H1 (cell line): Measurements from ENCODE around the gene MACC1. TPM values are rescaled to one million over a fixed set of nuclear protein-coding genes. Genes with fewer than 3 reads are reported as not detected.

Experiments
- CTCF ChIA-PET: fragments of 300-600 bp; sonication (Branson Sonifier 250); formaldehyde crosslinking; loops from one replicate; lab custom pipeline; 2021; ENCODE audit not compliant: partially characterized antibody; lab: Charles Lee
- POLR2A ChIA-PET: fragments of 300-600 bp; sonication (Branson Sonifier 250); formaldehyde crosslinking; loops from one replicate; lab custom pipeline; 2021; ENCODE audit warnings: inconsistent platforms; ENCODE audit not compliant: partially characterized antibody; lab: Charles Lee
- DNase-seq, 2 experiments: peaks; one replicate each; pipeline versions ENCODE4 v3.0.0 to v3.0.0-alpha.2; 2010 to 2022; ENCODE audit warnings: low spot score in 2 of 2, low read depth in 1 of 2, mixed read lengths in 1 of 2
- FAIRE-seq: peaks from 2 replicates; lab custom pipeline; 2011; peaks lifted over from hg19 to GRCh38; lab: Jason Lieb, UNC
- H2AFZ ChIP-seq: 2 replicates; pipeline ENCODE4 v1.8.1; 2012; ENCODE audit warnings: low read length, inconsistent platforms
- H2AK5ac ChIP-seq: 2 replicates; pipeline ENCODE4 v1.6.1; 2013; ENCODE audit warnings: low read depth, low read length
- H2BK120ac ChIP-seq: replicated peaks from 2 replicates; pipeline ENCODE3; 2013; ENCODE audit warnings: low read depth, low read length, inconsistent platforms
- H2BK12ac ChIP-seq: 2 replicates; pipeline ENCODE4 v1.6.1; 2013; ENCODE audit warnings: low read depth, low read length
- H2BK15ac ChIP-seq: 2 replicates; pipeline ENCODE4 v1.6.1; 2013; ENCODE audit warnings: low read length
- H2BK20ac ChIP-seq: 2 replicates; pipeline ENCODE4 v1.6.1; 2013; ENCODE audit warnings: low read length
- H2BK5ac ChIP-seq: 2 replicates; pipeline ENCODE4 v1.6.1; 2013; ENCODE audit warnings: low read depth, low read length
- H3K14ac ChIP-seq: 2 replicates; pipeline ENCODE4 v1.6.1; 2013; ENCODE audit warnings: inconsistent platforms; ENCODE audit not compliant: insufficient read length
- H3K18ac ChIP-seq: 2 replicates; pipeline ENCODE4 v1.6.1; 2013; ENCODE audit warnings: low read length; ENCODE audit errors: extremely low read depth
- H3K23ac ChIP-seq: 2 replicates; pipeline ENCODE4 v1.6.1; 2013; ENCODE audit warnings: inconsistent platforms; ENCODE audit not compliant: insufficient read length
- H3K23me2 ChIP-seq: 2 replicates; pipeline ENCODE4 v1.6.1; 2013; ENCODE audit warnings: low read depth, low read length
- H3K27ac ChIP-seq: 2 replicates; pipeline ENCODE4 v1.6.1; 2011; ENCODE audit warnings: low read depth, low read length, inconsistent platforms
- H3K27me3 ChIP-seq, 4 experiments: replicated peaks in 1 of 4; 1 replicate in 1 of 4; 2 replicates in 3 of 4; pipeline versions ENCODE4 v1.6.1 to v1.8.1; 2011 to 2013; ENCODE audit warnings: low read length in 3 of 4, mild to moderate bottlenecking in 3 of 4, inconsistent platforms in 2 of 4, mixed read lengths in 2 of 4, moderate library complexity in 1 of 4; ENCODE audit not compliant: control insufficient read depth in 3 of 4, insufficient read depth in 3 of 4; ENCODE audit errors: extremely low read depth in 1 of 4
- H3K36me3 ChIP-seq, 4 experiments: 2 replicates each; pipeline versions ENCODE4 v1.6.1 to v1.8.1; 2011 to 2013; ENCODE audit warnings: mild to moderate bottlenecking in 4 of 4, low read length in 3 of 4, moderate library complexity in 2 of 4, control low read depth in 1 of 4, inconsistent platforms in 1 of 4; ENCODE audit not compliant: insufficient read depth in 4 of 4, control insufficient read depth in 2 of 4
- H3K4ac ChIP-seq: replicated peaks from 2 replicates; pipeline ENCODE3; 2013; ENCODE audit warnings: low read length, low read depth, mixed read lengths, inconsistent platforms; ENCODE audit not compliant: insufficient read length
- H3K4me1 ChIP-seq, 4 experiments: replicated peaks in 1 of 4; 1 replicate in 1 of 4; 2 replicates in 3 of 4; pipeline versions ENCODE4 v1.6.1 to v1.8.1; 2011 to 2013; ENCODE audit warnings: low read length in 3 of 4, inconsistent platforms in 2 of 4, mixed read lengths in 1 of 4; ENCODE audit not compliant: insufficient read depth in 4 of 4, control insufficient read depth in 3 of 4
- H3K4me2 ChIP-seq, 2 experiments: 2 replicates each; pipeline versions ENCODE4 v1.6.1 to v1.8.1; 2011 to 2013; ENCODE audit warnings: low read depth in 2 of 2, low read length in 2 of 2, control low read depth in 1 of 2, inconsistent platforms in 1 of 2, mild to moderate bottlenecking in 1 of 2; ENCODE audit not compliant: insufficient read depth in 1 of 2
- H3K4me3 ChIP-seq, 4 experiments: fragments of 200-600, 300-600 bp in 1 of 4; sonication (generic), shearing (Covaris generic), sonication (Bioruptor Twin) in 1 of 4; 2 replicates each; pipeline versions ENCODE4 v1.5.1 to v1.8.1; 2011 to 2016; ENCODE audit warnings: low read length in 4 of 4, low read depth in 3 of 4, control low read depth in 2 of 4, inconsistent platforms in 2 of 4, mild to moderate bottlenecking in 2 of 4, mixed read lengths in 1 of 4, moderate library complexity in 1 of 4; ENCODE audit not compliant: insufficient read depth in 2 of 4; ENCODE audit errors: extremely low read depth in 1 of 4
- H3K56ac ChIP-seq: replicated peaks from 2 replicates; pipeline ENCODE3; 2013; ENCODE audit warnings: low read depth, mild to moderate bottlenecking, mixed read lengths, low read length, inconsistent platforms; ENCODE audit not compliant: insufficient read length
- H3K79me1 ChIP-seq: 2 replicates; pipeline ENCODE4 v1.6.1; 2013; ENCODE audit warnings: low read depth, low read length, control low read depth
- H3K79me2 ChIP-seq, 2 experiments: 2 replicates each; pipeline versions ENCODE4 v1.6.1 to v1.8.1; 2012 to 2013; ENCODE audit warnings: low read length in 2 of 2, mild to moderate bottlenecking in 2 of 2, inconsistent platforms in 1 of 2; ENCODE audit not compliant: insufficient read depth in 2 of 2, control insufficient read depth in 1 of 2
- H3K9ac ChIP-seq, 4 experiments: replicated peaks in 1 of 4; 1 replicate in 1 of 4; 2 replicates in 3 of 4; pipeline versions ENCODE4 v1.6.1 to v1.8.1; 2011 to 2013; ENCODE audit warnings: low read depth in 3 of 4, low read length in 3 of 4, control low read depth in 2 of 4, mild to moderate bottlenecking in 2 of 4, moderate library complexity in 2 of 4, inconsistent platforms in 1 of 4; ENCODE audit errors: extremely low read depth in 1 of 4
- H3K9me3 ChIP-seq, 2 experiments: 2 replicates each; pipeline versions ENCODE4 v1.6.1 to v1.8.1; 2012 to 2013; ENCODE audit warnings: mild to moderate bottlenecking in 2 of 2, moderate library complexity in 2 of 2, control low read depth in 1 of 2, inconsistent platforms in 1 of 2, low read depth in 1 of 2, low read length in 1 of 2, mixed read lengths in 1 of 2; ENCODE audit not compliant: insufficient read depth in 2 of 2
- H4K20me1 ChIP-seq, 2 experiments: replicated peaks in 1 of 2; 2 replicates each; pipeline versions ENCODE3 to v1.8.1; 2011 to 2013; ENCODE audit warnings: inconsistent platforms in 2 of 2, low read length in 2 of 2, mild to moderate bottlenecking in 1 of 2; ENCODE audit not compliant: insufficient read depth in 2 of 2, control insufficient read depth in 1 of 2
- H4K5ac ChIP-seq: 2 replicates; pipeline ENCODE4 v1.6.1; 2013; ENCODE audit warnings: low read length, low read depth, mixed read lengths, inconsistent platforms; ENCODE audit not compliant: insufficient read length
- H4K8ac ChIP-seq: 2 replicates; pipeline ENCODE4 v1.8.0; 2013; ENCODE audit warnings: mild to moderate bottlenecking, moderate library complexity, low read length, inconsistent platforms; ENCODE audit not compliant: insufficient read depth; ENCODE audit errors: extremely low read depth
- H4K91ac ChIP-seq: replicated peaks from 2 replicates; pipeline ENCODE3; 2013; ENCODE audit warnings: low read length, mixed read lengths, inconsistent platforms; ENCODE audit not compliant: insufficient read length
- BRCA1 ChIP-seq: IDR thresholded peaks from 2 replicates; pipeline ENCODE4 v1.6.1; 2012; ENCODE audit warnings: low read depth, low read length, improper control_type of control experiment
- GABPA ChIP-seq: IDR thresholded peaks from 2 replicates; pipeline ENCODE4 v1.6.1; 2011; ENCODE audit warnings: mild to moderate bottlenecking, low read length, moderate library complexity, borderline replicate concordance; ENCODE audit not compliant: insufficient read depth
- HDAC2 ChIP-seq, 2 experiments: fragments of 300-600 bp in 1 of 2; sonication (generic) in 1 of 2; IDR thresholded peaks; 2 replicates each; pipeline ENCODE4 v1.6.1; 2011 to 2012; ENCODE audit warnings: low read depth in 2 of 2, low read length in 2 of 2, mild to moderate bottlenecking in 2 of 2, moderate library complexity in 2 of 2, borderline replicate concordance in 1 of 2, inconsistent platforms in 1 of 2
- MAFK ChIP-seq: IDR thresholded peaks from 2 replicates; pipeline ENCODE4 v1.6.1; 2012; ENCODE audit warnings: low read depth, mild to moderate bottlenecking, improper control_type of control experiment, low read length
- POU5F1 ChIP-seq: IDR thresholded peaks from 2 replicates; pipeline ENCODE4 v1.6.1; 2011; ENCODE audit warnings: low read depth, mild to moderate bottlenecking, low read length, moderate library complexity
- RFX5 ChIP-seq: IDR thresholded peaks from 2 replicates; pipeline ENCODE4 v1.6.1; 2011; ENCODE audit warnings: low read depth, low read length, improper control_type of control experiment, borderline replicate concordance
- WGBS, 2 experiments: shearing (Covaris generic) in 1 of 2; methylation state at CpG; one replicate each; pipeline versions ENCODE4 v1.1.6 to v1.1.7; 2013 to 2015; ENCODE audit warnings: low lambda C conversion rate in 2 of 2, mixed read lengths in 2 of 2, inconsistent platforms in 1 of 2, low coverage in 1 of 2, missing lambda C conversion rate in 1 of 2; ENCODE audit not compliant: insufficient replicate concordance in 2 of 2, insufficient coverage in 1 of 2, insufficient read length in 1 of 2; ENCODE audit errors: extremely low coverage in 1 of 2, missing lambda C conversion rate in 1 of 2; 5-methylcytosine and 5-hydroxymethylcytosine counted together
- polyA plus RNA-seq, 7 experiments: library from polyadenylated mRNA; depleted of rRNA in 3 of 7; stranded (reverse) in 5 of 7; unstranded in 2 of 7; fragments of >200 nt in 5 of 7; fragments of 200-250 nt in 2 of 7; gene quantifications; 1 replicate in 5 of 7; 2 replicates in 1 of 7; 4 replicates in 1 of 7; pipeline versions ENCODE4 v1.2.1 to v1.2.3, GENCODE V29; 2011 to 2013; ENCODE audit warnings: missing spikeins in 2 of 7, mixed read lengths in 2 of 7
- total RNA-seq: library from RNA; stranded (reverse); fragmentation: NEBNext Ultra II Directional; extraction: Animal tissue kit (Norgen Biotek cat#: 25700); gene quantifications from 2 replicates; pipeline ENCODE4 v1.2.1, GENCODE V29; 2021

MACC1 gene
- total and polyA plus RNA-seq, 2 of the 8 experiments (the other 6 are each of a cell fraction or from before 2014, with no cell fraction given), result 2.0 to 17.2 TPM

- Histone ChIP-seq H2BK5ac (no peak overlapping the region), H2BK120ac (no peak overlapping the region), H3K27me3 (no peaks in the 10 kb centered on the region), H4K91ac (no peak overlapping the region), H4K20me1 (no peaks in the 10 kb centered on the region), H3K4me3 (no peak overlapping the region), H3K56ac (no peak overlapping the region), H3K9ac (no peak overlapping the region), H3K4me2 (no peak overlapping the region), H3K9me3 (peaks cover 3 to 7% of the 10 kb centered on the region in 2 experiments; a peak in 2 of 4 replicates), H3K27ac (no peak overlapping the region), H3K79me1 (no peaks in the 10 kb centered on the region), H2BK15ac (no peak overlapping the region), H2AFZ (no peak overlapping the region), H3K4ac (no peak overlapping the region), H4K5ac (no peak overlapping the region), H3K79me2 (no peaks in the 10 kb centered on the region; a peak in 1 of 4 replicates), H3K36me3 (no peaks in the 10 kb centered on the region), H3K14ac (no peak overlapping the region), H2AK5ac (no peak overlapping the region), H2BK12ac (no peak overlapping the region), H3K18ac (no peak overlapping the region), H4K8ac (no peak overlapping the region), H3K4me1 (no peaks in the 10 kb centered on the region), H3K23ac (no peak overlapping the region), H2BK20ac (no peak overlapping the region), H3K23me2 (peaks cover 2% of the 10 kb centered on the region; the same call in 1 of the 2 replicates)
- TF ChIP-seq POU5F1 (no peak), MAFK (no peak), GABPA (no peak), HDAC2 (IDR thresholded peaks at IDR 0.05; ENCODE audit: borderline replicate concordance in 1 of 2, low read depth in 2 of 2, low read length in 2 of 2) (no peak), BRCA1 (no peak), RFX5 (no peak)
- FAIRE-seq (no peak), DNase-seq (no peak)
- 86% methylated on average over 1 of the region's 1 CpG; no CpG with 5 or more reads in 1 of the 2 experiments for WGBS, 2 experiments
- ChIA-PET CTCF (interaction anchor here (0.7 to 1.8 kb wide), 2 partner anchors 20 to 451 kb away, joined by 3 to 7 read pairs; no protein-coding TSS in a partner anchor), POLR2A (no interaction called here)
These were observed 23.9 kb downstream of the MACC1 start for GRCh38 chr7:20193242-20193777.
